GM19463 (cell line): Measurements from ENCODE around the gene DSTN.

Experiments
- ATAC-seq: cut with Tn5 transposase; IDR thresholded peaks from one replicate; pipeline ENCODE4 v1.9.1; 2021; ENCODE audit warnings: mild to moderate bottlenecking, moderate library complexity; ENCODE audit not compliant: unreplicated experiment

Gene DSTN

DNA sequence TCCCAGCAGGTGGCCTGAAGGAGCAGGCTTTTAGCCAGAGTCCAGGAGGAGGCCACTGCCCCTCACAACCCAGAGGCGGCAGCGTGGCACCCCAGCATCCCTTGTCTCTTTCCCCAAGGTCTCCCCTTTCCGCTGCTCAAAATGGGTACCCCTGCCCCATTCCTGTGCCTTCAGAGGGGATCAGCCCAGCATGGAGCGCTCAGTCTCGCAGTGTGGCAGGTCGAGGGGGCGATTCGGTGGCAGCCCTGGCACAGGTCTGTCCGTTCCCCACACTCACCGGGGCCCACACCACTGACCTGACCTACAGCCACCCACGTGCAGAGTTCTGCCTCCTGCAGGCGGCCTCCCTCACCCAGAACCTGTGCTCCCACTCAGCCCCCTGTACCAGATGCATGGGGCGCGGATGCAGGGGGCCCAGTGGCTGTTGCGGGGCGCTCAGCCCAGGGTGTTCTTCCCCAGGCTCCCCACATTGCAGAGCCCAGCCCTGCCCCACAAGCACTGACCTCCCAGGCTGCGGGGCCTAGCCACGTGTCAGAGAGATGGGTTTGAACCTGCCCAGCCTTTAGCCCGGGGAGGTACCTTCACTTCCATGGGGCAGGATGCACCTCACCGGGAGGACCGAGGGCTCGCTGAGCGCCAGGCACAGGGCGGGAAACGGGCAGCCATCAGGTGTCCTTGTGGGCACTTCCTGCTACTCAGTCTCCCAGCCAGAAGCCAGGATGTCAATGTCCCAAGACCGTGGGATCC lies 41.8 kb downstream of the DSTN start:
- no peak for ATAC-seq

DNA sequence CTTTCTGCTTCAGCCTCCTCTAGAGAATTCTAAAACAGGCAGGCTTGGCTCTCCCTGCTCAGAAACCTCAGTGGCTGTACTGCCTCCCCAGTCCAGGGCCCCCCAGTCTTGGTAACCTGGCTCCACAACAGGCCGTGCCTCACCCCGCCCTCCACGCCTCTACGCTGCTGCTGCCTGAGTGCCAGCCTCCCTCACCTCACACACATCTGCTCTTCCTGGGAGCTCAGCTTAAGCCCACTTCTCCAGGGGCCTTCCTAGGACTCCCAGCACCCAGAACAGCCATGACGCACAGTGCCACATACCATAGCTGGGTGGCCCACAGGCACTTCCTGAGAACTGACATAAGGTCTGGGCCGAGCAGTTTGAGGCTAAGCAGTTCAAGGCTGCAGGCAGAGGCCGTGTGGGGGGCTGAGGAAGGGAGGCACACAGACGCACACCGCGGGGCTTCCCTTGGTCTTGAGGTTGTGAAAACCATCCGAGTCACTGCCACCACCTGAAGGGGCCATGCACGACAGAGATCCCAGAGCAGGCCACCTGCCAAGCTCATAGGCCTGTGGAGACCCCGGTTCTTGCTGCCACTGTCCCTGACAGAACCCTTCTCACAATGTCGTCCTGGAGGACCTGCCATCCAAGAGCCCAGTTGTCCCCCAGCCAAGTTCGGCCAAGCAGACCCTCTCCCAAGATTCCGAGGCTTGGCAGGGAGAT lies 42.6 kb downstream of the DSTN start:
- no peak for ATAC-seq

DNA sequence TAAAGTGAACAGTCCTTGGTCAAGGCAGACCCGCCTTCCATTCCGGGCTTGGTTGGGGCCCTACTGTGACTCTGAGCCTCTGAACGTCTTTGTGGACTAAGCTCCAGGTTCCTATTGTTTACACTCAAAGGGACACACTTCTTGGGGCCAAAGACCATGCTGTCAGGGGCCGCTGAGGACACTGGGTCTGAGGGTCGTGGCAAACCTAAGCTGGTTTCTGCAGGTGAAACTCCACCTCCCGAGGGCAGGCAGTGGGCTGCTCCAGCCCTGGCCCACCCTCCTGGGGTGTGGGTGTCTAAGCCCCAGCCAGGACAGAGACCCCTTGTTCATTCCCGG lies 43.1 kb downstream of the DSTN start:
- no peak for ATAC-seq

DNA sequence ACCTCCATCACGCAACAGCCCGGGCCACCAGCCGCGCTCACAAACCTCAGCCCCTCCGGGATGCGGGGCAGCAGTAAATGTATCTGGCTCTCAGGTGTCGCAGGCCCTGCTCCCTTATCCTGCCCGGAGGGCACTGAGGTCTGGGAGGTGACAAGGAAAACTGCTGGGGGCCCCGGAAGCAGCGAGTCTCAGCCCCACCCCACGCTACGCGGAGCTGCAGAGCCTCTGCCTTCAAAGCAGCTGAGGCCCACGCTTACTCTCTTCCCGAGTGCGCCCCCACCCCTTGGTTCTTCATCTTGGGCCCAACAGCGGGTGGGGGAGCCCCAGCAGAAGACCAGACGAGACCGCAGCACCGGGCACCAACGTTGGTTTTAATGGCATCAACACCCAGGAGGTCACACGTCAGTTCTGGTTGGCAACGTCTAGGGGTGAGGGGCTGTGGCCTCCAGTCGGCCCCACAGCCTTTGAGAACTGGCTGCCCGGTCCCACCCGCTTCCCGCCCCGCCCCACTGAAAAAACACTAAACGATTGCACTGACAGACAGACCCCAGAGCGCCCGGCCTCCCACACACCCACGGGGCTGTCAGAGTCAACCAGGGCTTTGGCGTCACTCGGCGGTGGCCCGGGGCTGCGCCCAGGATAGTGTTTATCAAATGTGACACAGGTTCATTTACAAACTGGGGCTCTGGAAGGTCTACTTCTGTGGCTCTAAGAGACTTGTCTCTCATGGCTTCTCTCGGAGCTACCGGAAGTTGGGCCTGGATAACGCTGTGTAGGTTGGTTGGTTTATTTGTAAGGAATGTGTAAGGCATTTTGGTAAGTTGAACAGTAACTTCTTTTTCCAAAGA lies 43.7 kb downstream of the DSTN start:
- no peak for ATAC-seq

DNA sequence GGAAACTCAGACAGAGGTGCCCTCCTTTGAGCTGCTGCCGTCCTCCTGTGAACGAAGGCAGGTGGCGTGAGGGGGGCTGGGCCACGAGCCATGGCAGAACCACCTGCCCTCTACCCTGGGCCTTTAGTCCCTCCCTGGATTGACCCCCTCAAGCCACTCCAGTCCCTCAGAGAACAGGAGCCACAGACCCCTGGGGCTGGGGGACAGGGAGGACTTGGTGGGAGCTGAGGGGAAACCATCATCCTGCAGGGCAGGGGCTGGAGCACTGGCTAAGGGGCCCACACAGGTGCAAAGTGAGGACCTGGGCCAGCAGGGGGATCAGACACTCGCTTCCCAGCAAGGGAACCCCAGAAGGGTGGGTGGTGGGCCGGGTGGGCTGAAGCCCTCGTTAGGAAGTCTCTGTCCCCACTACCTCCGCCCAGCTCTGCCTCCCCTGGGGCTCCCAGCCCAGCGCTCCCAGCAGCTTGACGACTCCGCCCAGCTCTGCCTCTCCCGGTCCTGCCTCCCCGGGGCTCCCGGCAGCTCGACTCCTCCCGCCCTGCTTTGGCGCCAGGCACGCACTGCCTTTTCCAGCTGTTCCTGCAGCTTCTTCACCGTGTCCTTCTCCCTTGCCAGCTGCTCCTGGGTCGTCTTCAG lies 44.4 kb downstream of the DSTN start:
- no peak for ATAC-seq

DNA sequence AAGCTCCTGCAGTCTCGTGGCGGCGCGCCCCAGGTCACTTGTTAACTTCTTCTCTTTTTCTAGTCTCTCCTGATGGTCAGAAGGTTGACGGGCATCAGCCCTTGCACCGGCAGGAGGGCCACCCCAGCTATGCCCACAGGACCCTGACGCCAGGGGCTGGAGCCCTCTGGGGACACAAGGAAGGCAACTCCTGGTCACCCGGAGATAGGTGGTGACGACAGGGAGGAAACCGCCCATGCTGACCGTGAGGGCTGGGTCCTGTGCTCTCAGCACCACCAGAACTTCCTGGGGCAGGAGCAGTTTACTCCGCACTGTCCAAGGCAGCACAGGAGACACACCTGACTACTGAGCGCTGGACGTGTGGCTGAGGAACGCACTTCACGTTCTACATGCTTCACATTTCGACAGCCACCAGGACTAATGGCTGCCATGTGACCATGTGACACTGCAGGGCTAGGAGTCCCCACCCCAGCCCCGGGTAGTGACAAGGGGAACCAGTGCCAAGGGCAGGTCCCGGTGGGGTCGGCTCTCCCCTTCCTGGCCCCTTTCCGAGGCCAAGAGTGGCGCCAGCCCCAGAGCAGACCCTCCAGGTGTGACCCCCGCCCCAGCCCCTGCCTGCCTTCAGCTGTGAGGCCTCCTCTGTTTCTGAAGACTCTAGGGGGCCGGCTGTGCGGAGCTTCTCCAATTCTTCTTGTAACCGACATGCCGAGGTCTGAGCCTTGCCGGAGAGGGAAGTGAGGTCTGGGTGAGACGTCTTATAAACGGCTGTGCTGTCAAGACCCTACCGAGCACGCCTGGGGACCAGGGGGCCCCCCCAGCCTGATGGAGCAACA lies 45.2 kb downstream of the DSTN start:
- no peak for ATAC-seq

DNA sequence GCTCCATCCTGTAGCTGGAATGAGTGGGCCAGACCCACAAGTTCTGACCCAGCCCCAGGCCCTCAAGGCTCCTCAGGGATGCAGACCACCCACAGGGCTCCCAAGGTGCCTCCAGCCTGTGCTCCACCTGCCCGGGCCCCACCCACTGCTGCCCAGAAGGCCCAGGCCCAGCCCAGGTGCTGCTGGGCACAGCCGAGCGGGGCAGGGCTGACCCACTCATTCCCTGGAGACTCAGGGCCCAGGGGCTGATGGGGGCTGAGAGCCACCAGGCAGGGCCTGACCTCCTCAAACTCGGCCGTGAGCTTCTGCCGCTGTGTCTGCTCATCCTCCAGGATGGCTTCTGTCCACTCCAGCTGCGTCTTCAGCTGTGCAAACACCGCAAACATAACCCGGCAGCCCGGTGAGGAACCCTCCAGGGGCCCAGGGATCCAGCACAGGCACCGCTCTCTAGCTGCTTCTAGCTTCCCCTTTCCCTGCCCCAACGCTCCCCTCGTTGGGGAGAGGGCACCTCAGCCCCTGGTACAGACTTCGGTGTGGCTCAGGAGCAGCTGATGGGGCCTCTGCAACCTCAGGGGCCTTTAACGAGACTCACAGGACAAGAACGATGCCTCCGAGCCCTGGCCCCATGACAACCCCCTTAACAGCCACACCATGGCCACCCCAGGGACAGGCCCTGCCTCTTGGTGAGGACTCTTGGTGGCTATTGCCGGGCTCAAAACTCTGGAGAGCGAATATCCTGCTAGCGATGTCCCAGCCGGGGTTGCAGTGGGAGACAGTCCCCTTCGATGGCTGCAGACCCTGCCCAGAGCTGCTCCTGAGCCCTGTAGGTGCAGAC lies 46.0 kb downstream of the DSTN start:
- ATAC-seq = no peak

DNA sequence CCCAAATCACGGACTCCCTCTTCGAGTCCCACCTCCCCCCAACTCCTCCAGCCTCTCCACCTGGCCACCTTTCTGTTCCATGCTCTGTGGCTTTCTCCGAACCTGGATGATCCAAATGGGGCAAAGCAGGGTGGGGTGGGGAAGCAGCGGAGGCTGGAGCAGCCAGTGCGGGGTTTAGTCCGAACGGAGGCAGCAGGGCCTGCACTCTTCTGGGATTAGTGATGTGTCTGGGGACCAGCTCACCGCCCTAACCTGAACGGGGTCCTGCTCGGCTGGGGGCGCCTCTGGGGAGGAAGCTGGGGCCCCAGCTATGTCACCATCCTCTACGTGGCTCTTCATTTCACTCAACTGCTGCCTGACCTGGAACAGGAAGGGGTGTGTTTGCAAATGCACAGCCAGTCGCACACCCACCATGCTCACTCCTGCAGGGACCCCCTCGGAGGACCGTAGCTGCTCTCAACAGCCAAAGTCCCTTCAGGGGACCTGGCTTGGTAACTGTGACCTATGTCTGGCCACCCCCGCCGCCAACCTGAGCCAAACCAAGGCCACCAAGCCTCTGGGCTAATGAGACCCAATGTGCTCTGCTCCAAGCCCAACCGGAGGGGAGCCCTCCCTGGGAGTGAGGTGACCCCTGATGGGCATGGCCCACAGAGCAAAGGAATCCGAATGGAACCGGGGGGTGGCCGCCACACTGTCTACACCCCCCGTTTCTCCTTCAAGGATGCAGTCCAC lies 46.8 kb downstream of the DSTN start:
- ATAC-seq = no peak

DNA sequence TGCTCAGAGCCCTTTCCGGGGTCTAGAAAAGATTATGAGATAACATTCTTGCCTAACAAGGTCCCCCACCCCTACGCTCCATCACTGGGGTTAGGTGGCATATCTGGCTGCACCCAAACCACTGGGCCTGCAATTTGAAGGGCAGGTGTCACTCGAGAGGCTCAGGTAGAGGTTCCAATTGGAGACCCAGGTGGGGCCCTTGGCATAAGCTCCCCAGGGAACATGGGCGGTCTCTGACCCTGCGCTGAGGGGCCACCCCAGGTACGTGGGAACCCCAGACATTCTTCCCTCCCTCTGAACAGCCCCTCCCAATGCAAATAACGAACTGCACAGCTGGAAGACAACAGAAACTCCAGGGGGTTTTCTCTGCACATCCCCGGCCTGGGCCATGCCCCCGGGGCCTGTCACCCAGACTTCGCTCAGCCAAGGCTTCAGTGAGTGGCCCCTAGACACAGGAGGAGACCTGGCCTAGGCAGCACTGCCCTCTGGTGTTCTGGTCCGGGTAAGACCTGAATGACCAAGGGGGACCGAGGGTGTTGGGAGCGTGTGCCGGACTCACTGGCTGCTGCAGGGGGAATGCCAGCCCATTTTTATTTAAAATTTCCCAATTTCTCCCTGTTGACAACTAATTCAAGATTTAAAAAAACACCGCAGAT lies 47.5 kb downstream of the DSTN start:
- no peak for ATAC-seq

DNA sequence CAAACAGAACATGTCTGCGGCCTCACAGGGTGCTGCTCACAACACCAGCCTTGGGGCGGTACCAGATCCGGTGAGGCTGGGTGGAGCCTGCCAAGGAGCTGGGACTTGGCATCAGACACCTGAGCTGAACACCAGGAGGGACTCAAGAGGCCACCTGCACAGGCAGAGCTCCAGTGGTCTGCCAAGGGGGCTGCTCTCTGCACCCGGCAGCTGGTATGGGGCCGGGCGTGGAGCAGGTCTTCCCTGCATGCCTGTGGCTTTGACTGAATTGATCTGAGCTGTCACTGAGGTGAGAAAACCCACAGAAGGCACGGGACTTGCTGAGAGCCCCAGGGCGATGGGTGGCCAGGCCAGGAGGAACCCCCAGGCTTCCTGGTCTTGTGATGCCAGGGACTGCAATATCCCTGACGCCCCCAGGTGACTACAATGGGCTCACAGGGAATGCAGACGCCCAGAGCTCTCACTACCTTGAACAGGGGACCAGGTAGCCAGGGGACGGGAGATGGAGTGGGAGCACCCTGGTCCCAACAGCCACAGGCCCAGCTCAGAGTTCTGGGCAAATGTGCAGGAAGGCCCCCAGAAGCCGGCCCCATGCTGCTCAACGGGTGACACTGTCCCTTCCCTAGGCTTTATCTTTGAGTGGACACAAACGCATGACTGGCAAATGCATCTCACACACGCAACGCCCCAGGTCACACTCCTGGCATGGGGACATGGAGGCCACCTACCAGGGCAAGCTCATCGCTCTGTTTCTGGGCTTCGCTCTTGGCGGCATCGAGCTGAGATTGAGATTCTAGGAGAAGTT lies 48.2 kb downstream of the DSTN start:
- no peak for ATAC-seq

DNA sequence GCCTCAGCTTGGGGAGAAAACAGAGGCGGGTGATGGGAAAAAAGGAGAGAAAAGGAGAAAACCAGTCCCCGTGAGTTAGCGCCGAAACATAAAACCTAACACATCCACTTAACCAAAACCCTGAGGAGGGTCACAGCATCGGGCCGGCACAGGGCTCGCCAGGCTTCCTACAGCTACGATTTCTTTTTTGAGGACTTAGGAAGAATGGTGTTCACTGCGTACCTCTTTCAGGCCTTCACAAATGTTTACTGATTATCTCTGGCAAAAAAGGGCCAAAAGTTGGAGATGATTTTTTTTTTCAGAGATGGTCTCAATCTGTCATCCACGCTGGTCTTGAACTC lies 48.8 kb downstream of the DSTN start:
- ATAC-seq = no peak

DNA sequence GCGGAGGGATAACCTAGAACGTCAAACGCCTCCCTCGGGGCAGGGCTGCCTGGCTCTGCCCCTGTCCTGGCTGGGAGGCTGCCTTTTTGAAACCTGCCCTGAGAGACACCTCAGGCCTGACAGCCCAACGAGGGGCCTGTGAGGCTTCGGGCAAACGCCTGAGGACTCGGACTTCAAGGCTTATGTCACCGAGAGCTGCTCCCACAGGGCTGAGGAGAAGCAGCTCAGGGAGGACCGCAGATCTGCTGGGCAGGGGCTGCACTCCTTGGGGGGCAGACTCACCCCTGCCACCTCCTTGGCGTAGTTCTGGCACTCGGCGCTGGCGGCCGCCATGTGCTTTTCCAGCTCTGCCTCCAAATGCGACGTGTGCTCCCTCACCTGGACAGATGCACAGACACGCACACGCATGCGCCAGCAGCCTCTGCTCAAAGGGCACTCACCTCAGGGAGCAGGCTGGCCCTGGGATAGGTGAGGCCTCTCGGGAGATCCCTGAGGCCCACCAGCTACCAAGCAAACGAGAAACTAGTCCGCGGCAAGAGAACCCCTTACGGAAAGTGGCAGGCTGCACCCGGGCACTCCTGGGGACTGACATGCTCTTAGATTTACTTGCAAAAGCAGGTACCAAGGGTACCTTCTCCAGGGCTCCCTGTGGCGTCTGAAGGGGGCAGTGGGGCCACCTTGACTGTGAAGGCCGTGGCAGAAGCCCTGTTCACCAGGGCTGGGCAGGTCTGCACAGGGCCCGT lies 49.6 kb downstream of the DSTN start:
- no peak for ATAC-seq

DNA sequence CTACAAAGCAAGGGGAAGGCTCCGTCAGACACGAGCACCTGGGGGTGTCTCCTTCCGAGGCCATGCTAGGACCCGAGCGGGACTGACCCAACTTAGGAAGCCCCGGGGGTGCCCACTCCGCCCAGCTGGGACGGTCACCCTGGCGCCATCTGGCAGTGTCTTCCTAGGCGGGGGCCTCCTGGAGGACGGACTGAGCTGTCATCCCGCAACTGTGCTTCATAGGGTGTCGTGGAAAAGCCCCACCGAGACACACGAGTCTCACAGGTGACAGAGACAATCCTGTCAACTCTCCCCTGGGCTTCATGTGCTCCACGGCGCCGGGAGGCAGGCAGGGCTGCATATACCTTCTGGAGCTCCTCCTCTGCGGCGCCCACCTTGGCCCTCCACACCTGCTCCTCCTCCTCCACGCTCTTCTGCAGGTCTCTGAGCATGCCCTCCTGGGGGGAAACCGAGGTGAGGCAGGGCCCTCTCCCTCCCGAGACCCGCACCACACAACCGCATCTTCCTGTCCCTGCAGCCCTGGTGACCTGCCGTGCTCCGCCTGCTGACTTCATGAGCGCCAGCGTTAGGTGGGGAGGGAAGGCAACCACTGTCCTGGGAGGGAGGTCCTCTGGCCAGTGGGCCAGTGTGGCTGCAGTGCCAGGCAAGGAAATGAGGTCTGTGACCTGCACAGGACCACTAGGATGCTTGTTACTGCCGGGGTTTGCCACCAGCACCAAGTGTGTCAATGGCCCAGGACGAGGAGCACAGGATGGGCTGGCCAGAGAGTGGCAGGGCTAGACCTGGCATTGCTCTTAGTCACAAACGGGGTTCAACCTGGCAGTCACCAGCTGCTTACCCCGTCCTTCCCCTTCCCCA lies 50.7 kb downstream of the DSTN start:
- no peak for ATAC-seq

DNA sequence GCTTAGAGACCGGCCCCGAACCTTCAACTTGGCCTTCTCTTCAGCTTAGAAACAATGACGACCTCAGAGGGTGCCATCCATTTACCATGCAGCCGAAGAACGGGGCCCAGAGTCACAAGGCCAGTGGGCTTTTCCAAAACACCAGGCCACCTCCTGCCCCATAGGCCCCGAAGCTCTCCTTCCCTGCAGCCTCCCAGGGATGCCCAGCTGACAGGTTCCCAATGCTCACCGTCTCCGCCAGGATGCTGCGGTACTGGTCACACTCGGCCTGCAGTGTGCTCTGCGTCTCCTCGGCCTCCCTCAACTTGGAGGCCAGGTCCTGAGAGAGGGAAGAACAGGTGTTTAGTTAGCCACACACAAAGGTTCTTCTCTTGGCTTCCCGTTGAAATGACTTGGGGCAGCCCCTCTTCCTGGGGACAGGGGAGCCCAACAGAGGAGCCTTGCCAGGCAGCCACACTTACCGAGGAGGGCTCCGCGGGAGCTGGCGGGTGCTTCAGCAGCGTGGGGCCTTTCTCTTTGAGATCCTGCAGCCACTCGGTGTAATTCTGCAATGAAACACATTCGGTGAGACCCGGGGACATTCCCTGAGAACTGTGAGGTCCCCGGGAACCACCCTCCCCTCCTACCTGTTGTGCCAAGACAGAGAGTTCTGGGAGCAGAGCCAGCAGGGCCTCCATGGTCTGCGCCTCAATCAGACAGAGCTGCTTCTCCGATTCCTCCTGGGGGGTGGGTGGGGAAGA lies 51.5 kb downstream of the DSTN start:
- no peak for ATAC-seq

DNA sequence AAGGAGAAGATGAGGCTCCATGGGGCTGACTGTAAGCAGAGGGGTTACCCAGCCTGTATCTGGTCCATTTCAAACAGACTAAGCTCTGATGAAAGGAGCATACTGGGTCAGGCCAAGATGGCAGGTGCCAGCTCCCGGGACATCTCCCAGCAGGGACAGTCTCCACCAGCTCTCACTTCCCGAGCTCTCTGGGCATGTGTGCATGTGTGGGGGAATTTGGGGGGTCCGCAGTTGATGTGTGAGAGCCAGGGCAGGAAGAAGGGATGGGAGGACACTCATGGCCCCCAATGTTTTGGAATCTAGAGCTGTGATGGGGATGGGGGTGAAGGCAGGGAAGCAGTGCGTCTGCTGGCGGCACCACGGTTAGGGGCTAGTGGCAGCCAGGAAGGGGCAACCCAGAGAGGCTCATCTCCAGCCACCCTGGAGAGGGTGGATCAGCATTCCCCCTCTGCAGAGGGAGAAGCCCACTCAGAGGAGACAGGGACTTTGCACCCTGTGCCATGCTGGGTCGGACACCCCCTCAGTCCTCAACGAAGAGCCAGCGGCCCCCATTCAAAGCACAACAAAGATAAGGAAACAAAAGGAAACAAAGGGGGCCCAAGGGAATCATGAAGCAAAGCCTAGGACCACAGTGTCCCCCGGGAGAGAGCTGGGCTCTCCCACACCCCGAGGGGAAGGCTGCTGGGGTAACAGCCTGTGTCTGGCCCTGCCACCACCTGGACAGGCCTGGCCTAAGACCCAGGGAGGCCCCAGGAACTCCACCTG lies 52.4 kb downstream of the DSTN start:
- ATAC-seq = no peak
